ENCODE data around the gene BACH2.

BACH2 gene

DNA sequence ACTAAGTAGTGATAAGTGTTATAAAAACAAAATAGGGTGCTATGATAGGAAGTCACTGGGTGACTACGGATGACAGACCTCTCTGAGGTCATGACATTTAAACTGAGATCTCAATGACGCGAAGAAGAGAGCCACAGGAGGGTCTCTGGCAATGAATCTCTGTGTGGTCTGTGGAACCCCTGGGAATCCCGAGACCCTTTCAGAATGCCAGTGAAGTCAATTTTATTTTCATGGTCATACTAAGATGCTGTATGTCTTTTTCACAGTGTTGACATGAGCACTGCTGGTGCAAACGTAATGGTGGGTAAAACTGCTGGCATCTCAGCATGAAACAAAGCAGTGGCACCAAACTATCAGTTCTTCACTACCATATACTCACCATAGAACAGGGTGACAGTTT, 247.3 kb downstream of the BACH2 start:
- H3K4me3 ChIP-seq (ENCODE audit: low read depth, low read length) = no peak overlapping the region
- TF ChIP-seq, protein P1, sequence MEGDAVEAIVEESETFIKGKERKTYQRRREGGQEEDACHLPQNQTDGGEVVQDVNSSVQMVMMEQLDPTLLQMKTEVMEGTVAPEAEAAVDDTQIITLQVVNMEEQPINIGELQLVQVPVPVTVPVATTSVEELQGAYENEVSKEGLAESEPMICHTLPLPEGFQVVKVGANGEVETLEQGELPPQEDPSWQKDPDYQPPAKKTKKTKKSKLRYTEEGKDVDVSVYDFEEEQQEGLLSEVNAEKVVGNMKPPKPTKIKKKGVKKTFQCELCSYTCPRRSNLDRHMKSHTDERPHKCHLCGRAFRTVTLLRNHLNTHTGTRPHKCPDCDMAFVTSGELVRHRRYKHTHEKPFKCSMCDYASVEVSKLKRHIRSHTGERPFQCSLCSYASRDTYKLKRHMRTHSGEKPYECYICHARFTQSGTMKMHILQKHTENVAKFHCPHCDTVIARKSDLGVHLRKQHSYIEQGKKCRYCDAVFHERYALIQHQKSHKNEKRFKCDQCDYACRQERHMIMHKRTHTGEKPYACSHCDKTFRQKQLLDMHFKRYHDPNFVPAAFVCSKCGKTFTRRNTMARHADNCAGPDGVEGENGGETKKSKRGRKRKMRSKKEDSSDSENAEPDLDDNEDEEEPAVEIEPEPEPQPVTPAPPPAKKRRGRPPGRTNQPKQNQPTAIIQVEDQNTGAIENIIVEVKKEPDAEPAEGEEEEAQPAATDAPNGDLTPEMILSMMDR (IDR thresholded peaks at IDR 0.05; ENCODE audit: borderline replicate concordance, insufficient read depth, low read depth, low read length) = no peak

DNA sequence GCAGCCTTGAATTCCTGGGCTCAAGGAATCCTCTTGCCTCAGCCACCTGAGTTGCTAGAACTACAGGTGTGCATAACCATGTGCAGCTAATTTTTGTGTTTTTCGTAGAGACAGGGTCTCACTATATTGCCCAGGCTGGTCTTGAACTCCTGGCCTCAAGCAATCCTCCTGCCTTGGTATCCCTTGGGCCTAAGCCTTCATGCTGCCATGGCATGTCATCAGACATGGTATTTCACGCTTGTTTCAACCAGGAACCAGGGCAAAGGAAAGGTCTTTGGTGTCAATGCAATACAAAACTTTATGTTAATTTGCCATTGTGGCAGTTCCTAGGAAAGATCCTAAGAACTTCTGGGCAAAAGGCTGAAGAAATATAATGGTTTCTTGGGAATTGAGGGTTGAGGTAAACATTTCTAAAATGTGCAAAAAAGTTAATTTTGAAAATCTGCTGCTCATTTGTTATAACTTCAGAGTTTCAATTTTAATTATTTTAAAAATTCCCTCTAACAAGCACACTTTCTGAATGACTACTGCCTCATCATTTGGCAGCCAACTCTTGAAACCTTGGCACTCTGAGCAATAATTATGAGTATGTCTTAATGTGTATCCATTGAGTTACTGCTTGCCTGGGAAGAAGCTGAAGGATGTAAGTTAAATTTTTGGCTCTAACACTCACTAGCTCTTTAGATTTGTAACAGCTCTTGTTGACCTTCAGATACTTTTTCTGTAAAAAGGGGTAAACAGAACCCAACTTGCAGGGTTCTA, 248.3 kb downstream of the BACH2 start:
- H3K4me3 ChIP-seq (ENCODE audit: low read depth, low read length) = no peak overlapping the region
- TF ChIP-seq, protein P1 (IDR thresholded peaks at IDR 0.05; ENCODE audit: borderline replicate concordance, insufficient read depth, low read depth, low read length) = no peak

DNA sequence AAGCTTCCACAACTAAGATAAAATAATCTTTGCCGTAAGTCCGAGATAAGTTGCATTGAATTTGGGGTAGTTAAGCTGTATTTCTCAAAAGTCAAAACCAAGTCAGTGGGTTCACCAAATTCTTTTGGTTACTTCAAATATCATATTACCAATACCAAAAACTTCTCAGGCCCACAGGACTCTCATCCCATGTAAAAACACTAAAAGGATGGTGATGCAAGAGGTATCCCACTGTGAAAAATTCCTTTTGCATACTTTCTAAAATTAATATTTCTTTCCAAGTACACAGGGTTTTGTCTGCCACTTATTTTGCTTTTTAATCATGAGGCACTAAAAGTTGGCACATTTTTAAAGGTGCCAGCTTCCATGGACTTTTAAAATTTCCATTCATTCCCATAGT, 251.1 kb downstream of the BACH2 start:
- H3K4me3 ChIP-seq (ENCODE audit: low read depth, low read length) = no peak overlapping the region
- TF ChIP-seq, protein P1 (IDR thresholded peaks at IDR 0.05; ENCODE audit: borderline replicate concordance, insufficient read depth, low read depth, low read length) = no peak

DNA sequence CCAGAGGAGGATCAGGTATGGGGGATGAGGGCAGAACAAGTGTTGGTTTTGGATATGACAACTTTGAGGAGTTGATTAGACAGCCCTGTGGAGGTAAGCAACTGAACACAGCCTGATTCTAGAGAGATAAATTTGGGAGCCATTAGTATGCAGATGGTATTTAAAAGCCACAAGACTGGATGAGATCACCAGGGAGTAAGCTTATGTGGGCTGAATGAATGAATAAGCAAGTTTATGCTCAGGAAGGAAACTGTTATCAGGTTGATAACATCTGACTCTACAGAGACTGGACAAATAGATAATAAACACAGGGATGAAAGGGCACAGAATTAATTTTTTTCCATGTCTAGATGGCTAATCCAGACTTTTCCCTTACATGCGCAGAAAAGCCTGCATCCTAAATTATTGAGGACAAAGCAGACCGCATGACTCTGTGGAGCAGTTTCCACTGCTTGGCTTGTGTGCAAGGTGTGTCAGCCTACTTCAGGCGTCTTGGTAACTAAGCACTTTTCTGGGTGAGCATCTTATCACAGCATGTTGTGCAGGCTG, 251.7 kb downstream of the BACH2 start:
- H3K4me3 ChIP-seq (ENCODE audit: low read depth, low read length) = no peak overlapping the region
- TF ChIP-seq, protein P1 (IDR thresholded peaks at IDR 0.05; ENCODE audit: borderline replicate concordance, insufficient read depth, low read depth, low read length) = no peak

DNA sequence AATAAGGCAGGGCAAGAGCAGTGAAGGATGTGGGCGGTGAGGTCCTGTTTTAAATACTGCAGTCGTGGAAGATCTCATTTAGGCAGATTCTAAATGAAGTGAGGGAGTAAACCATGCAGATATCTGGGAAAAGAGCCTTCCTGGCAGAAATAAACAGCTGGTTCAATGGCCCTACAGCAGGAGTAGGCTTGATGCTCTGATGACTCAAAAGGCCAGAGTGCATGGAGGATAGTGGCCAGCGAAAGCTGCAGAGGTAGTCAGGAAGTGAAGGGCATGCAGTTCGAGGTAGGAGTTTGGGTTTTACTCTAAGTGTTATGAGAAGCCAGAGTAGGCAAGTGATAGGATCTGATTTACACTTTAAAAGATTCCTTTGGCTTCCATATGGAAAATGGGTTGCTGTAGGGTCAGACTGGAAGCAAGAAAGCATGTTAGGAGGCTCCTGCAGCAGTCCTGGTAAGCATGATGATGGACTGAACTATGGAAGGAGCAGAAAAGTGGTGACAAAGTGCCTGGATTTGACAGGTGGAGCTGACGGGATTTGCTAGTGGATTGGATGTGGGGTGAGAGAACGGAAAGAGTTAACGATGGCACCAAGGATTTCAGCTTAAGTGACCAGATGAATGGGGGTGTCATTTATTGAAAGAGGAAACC, 252.3 kb downstream of the BACH2 start:
- H3K4me3 ChIP-seq (ENCODE audit: low read depth, low read length) = no peak overlapping the region
- TF ChIP-seq, protein P1 (IDR thresholded peaks at IDR 0.05; ENCODE audit: borderline replicate concordance, insufficient read depth, low read depth, low read length) = no peak

DNA sequence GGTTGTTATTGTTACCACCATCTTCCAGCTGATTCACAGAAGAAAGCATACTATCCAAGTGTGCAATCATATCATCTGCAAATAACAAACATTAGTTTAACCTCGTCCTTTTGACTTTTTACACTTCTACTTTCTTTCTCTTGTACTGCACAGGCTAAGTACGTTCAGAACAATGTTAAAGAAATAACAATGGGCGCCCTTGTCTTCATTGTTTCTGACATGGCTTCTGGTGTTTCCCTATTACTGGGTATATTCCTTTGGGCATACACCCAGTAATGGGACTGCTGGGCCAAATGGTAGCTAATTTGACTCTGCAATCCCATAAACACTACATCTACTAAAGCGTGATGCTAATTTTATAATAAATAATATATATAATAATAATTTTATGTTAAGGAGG, 255.7 kb downstream of the BACH2 start:
- H3K4me3 ChIP-seq (ENCODE audit: low read depth, low read length) = no peak overlapping the region
- TF ChIP-seq, protein P1 (IDR thresholded peaks at IDR 0.05; ENCODE audit: borderline replicate concordance, insufficient read depth, low read depth, low read length) = no peak

All from GM12875 (cell line).